Inflammatory macrophage treated with lipopolysaccharide for 4 hours (primary cell): ENCODE data around the gene AKTIP.
"Not testable (repeated sequence)": the region's sequence is repeated elsewhere in the genome, so short reads cannot be mapped to it uniquely, and the experiment has no call there.

Source experiments
- DNase-seq: peaks from one replicate; pipeline ENCODE4 v3.0.0-alpha.2; 2020

The AKTIP gene

DNA sequence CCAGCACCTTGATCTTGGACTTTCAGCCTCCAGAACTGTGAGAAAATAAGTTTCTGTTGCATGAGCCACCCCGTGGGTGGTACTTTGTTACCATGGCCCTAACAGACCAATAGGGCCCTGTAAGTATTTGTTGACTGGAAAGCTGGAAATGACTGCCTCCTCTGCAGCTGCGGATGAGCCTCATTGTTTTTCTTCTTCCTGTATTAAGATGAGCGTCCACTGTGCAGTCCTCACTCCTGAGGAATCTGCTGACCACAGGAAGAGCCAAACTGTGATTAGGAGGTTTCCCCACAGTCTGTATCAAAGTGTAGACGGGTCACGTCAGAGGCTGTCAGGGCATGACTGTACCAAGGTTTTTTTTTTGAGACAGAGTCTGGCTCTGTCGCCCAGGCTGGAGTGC is 12.2 kb upstream of the AKTIP start:
- DNase-seq = no peak

DNA sequence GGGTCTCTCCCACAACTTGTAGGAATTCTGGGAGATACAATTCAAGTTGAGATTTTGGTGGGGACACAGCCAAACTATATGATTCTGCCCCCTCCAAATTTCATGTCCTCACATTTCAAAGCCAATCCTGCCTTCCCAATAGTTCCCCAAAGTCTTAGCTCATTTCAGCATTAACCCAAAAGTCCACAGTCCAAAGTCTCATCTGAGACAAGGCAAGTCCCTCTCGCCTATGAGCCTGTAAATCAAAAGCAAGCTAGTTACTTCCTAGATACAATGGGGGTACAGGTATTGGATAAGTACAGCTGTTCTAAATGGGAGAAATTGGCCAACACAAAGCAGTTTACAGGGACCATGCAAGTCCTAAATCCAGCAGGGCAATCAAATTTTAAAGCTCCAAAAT is 9.8 kb upstream of the AKTIP start:
- DNase-seq = not testable (repeated sequence)

DNA sequence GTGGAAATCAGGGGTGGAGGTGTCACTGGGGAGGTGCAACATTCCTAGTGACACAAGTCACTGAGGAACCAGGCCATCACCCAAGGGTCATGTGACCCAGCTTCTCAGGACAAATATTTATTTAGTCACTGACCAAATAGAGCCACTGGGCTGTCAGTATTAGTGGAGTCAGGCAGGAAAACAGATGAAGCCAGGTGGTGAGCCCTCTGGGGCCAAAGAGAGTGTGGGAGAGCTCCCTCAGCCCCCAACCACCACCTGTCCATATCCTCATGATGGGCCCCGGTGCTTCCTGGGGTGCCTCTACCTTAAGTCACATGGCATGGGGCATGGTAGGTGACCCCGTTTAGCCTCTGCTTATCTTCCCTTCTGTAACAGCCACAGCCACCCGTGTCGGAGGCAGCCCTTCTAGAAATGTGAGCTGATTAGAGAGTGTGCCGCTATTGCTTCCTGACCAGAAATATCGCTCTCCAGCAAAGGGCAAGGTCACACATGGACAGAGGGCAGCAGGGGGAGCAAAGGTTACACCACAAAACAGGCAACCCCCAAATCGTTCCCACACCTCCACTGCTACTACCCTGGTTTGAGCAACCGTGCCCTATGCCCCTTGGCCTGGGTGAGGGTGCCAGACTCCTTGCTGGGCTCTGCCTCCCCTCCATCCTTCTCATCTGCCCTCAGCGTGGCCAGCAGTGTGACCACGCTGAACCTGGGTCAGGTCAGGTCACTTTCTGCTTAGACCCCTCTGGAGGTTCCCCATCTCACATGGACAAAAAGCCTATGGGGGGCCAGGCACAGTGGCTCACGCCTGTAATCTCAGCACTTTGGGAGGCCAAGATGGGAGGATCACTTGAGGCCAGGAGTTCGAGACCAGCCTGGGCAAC is 8.6 kb upstream of the AKTIP start:
- no peak for DNase-seq

DNA sequence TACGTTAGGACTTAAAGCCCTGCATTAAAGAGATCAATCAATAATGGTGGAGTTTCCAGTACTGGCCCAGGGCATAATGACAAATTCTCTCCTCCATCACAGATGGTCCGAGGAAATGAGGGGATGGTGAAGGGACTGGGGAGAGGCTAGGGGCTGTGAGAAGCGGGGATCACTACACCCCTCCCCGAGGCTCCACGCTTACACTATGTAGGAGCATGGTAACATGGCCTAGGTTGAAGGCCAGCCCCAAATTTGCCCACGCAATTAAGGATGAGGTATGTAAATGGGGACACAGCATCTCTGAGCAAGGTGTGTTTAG is 8.0 kb upstream of the AKTIP start:
- DNase-seq = no peak

DNA sequence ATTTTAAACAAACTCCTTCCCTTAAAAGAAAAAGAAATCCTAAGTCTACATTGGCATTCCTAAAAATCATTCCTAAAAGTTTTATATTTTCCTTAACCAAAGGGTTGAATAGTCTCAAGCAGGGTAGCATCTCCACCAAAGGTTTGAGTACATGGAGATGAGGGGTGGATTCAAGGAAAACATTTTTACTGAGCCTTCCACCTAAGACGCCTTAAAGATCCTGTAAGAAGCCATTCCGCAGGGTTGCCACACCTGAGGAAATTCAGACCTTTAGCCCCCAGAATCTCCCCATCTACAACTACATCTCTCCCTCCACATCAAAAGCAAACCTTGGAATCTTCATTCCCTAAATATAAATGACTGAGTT is 7.7 kb upstream of the AKTIP start:
- no peak for DNase-seq

DNA sequence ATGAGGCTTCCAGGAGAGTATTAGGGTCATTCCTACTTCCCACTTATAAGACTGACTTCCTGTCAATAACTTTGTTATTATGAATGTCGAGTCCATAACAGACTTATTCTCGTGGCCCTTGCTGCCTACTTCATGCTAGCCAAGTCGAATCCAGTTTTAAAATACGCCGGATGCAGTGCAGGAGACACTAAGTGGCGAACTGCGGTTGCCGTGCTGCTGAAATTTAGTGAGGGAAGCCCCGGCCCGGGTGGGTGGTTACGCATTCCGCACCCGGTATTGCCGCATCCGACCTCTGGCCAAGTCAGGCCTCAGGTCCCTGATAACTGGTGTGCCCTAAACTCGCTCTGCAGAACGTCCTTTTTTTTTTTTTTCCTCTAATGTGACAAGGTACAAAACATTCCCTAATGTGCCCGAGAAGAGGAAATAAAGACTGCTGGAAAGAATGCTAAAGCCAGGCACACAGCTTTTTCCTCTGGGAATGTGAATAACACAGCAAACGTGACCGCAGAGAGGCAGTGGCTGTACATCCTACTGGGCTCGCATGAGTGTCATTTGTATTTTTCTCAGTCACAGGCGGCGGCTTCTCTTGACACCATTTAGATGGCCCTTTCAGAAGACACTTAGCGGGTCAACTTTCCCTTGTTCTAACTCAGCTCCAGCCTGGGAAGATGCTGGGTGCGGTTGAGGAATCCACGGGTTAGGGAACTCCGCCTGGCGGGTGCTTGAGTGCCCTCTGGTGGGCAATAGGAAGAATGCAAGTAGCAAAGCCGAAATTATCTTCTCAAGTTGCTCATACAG is 7.1 kb upstream of the AKTIP start:
- DNase-seq = peak; percentile 53

DNA sequence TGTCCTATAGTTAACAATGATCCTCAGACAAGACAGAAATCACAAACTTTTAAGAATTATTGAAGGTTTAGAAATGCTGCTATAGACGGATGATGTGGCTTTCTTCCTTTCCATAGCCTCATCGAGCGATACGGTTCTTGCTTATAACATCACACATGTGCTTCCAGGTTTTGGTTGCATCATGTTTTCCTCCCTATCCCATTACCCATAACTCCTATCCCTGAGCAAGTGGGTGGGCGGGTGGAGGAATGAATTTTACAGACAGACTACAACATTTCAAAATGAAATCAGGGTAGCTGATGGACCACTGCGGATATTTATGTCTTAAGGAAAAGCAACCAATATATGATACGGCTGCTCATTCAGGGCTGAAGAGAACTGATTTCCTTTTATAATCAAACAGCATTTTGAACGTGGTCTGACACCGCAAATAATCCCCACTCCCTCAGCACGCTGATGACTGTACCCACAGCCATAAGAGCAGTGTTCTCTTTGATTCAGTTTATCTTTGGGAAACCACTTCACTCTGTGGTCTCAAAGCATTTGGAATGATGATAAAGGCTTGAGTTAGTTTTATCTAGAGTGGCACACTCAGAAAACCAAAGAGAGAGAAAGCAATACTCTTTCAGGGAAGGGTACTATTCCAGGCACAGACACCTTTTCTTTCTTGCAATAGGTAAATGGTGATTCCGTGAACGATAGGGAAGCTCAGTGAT is 4.6 kb upstream of the AKTIP start:
- DNase-seq = no peak

DNA sequence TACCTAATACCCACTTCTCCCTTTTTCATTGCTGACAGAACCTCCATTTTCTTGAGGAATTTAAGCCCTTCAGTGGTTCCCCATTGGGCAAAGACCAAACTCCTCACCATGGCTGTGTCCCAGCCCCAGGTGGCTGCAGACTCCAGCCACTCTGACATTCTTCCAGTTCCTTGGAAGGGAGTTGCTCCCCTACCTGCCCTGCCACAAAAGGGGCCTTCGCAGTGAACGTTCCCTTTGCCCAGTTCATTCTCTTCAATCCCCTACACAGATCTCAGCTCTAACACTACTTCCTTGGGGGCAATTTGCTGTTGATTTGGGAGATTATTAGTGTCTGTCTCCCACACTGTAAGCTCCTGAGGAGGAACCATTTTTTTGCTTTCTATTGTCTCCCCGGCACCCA is 3.2 kb upstream of the AKTIP start:
- DNase-seq = no peak

DNA sequence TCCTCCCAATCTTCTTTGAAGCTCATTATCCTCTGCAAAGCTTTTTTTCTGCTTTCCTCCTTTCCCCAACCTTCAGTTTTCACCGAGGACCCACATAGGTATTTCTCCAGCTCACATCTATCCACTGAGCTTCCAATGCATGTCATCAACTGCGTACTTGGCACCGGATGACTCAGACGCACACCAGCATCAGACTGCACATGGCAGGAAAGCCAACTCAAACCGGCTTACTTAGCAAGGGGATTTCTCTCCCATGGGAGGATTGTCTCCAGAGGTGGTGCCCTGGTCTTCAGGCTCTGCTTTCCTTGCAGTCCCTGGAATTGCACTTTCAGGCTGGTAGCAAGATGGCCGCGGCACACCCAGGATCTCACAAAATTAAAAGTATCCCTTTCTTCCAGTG is 1.7 kb upstream of the AKTIP start:
- no peak for DNase-seq

DNA sequence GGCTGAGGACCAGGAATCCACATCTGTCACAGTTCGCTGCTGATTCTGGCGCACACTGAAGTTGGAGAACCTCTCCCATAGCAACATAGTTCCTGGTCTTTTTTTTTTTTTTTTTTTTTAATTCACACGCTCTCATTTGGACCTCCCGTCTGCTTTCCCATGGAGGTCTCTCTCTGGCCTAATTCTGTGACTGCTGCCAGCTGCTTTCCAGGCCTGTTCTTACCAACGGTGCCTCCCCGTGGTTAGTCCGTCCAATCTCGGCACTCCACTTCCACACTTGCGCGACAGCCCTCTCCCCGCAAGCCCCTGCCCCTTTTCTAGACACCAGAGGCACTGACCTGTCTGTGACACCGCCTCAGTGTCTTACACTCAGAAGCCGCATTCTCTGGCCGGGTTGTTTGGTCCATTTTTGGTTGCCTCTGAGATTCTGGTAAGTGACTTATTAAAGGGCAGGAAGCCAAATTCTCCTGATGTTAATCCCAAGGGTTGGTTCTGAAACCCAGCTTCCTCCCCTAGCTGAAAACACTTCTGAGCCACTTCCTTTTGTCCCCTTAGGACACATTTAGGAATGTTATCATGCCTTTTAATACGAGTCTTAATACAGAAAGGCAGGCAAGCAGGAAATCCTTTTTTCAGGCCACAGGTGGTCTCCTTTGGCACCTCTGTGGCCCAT is 1.1 kb upstream of the AKTIP start:
- no peak for DNase-seq

DNA sequence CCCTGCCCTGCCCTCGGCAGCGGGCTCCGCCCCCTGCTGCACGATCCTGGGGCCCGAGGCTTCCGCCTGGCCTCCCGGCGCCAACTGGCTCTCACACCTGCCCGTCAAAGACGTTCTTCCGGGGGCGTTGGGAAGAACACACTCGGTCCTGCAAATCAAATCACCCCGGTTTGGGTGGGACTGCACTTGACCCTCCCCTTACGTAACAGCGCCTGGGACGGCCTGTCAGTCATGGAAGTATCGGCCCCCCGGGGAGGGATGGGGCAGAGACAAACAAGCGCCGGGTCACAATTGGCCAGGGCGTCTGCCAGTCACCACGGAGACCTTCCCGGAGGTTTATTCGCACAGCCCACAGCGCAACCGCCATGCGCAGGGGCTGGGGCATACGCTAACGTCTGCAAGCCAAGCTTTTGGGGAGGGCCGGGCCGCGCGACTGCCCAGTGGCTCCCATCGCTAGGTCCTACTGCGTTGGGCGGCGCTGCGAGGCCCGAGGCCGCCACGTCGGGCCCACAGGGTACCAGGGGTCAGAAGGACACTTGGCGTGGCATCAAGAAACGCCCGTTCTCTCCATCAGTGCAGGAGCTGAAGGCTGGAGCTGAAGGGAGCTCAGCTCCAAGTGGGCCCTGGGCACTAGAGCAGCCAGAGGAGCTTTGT is 388 bp upstream of the AKTIP start:
- DNase-seq = peak; percentile 100

DNA sequence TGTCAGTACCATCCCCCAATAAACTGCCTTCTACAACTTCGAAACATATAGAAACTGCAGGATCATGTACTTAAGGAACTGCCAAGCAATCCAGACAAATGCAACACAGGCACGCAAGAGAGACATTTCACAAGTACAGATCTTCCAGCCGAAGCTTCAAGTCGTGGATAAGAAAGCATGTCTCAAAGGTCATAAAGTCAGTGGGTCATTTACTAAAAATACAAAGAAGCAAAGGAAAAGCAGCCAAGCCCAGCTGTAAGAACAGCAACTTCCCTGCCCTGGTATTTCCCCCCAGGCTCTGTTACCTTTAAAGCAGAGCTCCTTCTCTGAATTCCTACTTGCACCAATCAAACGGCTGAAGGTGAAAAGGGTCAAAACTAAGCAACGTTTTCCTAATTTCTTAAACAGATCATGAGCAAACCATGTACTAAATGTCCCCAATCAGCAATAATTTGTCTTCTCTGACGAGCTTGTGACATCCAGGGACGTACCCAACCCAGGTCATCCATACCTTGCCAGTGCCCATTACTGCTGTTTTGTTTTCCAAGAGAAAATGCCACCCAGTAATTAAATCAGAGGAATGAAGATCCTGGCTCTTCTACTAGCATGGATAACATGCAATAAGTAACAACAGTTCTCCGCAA is 1.7 kb downstream of the AKTIP start:
- DNase-seq = peak; percentile 35

DNA sequence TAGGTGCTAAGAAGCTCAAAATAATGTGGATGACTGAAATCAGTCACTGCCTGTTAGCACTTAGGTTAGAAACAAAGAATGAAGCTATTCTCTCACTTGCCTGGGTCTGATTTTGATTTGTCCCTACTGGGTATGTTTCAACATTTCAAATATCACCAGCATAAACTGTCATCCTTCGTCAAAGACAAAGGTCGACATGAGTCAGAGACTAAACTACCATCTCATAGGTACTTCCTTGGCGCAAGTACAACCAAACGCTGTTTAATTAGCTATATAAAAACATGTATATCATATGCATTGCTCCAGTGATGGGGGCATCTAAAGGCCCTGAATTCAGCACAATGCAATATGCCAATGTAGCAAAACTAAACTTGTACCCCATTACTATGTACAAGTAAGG is 4.0 kb downstream of the AKTIP start:
- DNase-seq = no peak

DNA sequence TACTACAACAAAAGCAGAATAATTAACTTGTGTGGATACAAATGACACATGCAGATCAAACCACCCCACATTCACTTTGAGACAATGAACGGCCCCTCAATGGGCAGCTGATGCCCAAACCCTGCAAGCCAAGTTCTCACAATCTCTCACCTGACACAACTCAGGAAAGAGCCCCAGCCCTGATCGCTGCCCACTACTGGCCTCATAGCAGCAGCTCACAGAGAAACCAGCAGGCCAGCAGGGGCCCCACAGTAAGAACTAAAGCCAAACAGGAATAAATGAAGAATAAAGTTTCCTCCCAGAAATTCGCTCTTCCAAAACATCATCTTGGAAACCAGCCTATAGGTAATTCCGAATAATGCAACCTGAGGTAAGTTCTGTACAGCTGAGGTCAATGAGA is 7.7 kb downstream of the AKTIP start:
- DNase-seq = no peak

DNA sequence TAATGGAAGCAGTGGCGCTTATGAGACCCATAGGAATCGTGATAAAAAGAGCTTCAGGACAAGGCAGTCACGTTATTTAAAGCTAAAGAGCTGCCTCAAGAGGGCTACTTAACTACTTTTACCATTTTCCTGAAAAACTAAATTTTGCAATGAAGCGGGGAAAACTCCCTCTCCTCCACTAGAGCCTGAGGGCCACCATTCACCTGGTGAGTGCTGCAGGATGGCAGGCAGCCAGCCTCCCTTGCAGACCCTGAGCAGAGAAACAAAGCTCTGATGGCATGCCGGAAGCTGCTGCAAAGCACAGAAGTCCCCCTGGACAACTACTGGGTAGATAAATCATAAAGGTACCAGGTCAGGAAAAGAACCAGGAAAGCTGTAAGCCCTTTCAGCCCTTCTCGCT is 8.4 kb downstream of the AKTIP start:
- no peak for DNase-seq

DNA sequence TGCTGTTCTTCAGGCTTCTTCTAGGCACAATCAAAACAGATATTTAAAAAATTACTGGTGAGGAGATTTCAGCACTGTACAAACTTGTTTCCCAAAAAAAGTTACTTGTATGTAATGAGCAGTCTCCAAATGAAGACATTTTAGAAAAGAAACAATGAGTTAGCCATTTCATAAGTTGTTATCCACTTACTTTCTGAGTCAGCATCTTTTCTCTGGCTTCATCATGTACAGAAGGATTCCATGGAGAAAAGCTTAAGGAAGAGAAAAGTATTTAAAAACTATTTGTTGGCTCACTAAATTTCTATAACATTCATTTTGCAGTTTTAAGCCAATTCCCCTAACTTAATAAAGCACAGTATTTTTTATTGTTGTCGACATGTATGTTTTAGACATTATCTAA is 10.5 kb downstream of the AKTIP start:
- no peak for DNase-seq

DNA sequence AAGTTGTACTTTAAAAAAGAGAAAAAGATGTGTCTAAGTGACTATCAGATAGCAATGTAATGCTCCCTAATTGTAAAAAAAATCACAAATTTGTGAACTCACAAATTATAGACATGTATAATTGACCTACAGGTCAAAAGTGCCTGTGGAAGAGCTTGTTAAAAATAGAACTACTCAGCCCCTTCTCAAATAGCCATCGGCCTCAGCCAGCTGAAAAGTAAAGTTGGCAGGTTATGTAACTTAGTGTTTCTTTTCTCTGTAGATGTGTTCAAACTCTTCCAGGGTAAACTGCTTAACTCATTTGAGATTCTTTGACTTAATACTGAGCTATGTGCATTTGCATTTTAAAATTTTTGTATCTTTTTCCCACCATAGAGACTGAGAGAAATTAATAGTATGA is 13.3 kb downstream of the AKTIP start:
- DNase-seq = no peak

DNA sequence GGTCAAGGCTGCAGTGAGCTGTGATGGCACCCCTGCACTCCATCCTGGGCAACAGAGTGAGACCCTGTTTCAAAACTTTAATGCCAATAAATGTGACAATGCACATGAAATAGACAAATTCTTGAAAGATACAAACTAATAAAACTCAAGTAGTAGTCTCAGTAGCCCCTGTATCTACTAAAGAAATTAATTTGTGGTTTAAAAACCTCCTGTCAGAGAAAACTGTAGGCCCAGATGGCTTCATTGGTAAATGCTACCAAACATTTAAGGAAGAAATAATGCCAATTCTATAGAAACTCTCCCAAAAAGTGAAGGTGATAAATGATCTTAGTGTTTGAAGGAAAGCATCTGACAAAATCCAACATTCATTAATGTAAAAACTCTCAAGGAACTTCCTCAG is 16.8 kb downstream of the AKTIP start:
- DNase-seq = no peak

DNA sequence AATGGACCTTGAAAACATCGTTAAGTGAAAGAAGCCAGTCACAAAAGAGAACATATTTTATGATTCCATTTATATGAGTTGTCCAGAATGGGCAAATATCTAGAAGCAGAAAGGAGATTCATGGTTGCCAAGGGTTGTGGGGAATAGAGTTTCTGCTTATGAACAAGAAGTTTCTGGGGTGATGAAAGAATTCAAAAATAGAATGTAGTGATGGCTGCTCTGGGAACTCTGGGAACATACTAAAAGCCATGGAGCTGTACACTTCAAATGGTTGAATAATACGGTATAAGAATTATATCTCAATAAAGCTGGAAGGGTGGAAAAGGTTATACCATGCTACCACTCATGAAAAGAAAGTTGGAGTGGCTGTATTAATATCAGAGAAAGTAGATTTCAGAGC is 18.5 kb downstream of the AKTIP start:
- no peak for DNase-seq

DNA sequence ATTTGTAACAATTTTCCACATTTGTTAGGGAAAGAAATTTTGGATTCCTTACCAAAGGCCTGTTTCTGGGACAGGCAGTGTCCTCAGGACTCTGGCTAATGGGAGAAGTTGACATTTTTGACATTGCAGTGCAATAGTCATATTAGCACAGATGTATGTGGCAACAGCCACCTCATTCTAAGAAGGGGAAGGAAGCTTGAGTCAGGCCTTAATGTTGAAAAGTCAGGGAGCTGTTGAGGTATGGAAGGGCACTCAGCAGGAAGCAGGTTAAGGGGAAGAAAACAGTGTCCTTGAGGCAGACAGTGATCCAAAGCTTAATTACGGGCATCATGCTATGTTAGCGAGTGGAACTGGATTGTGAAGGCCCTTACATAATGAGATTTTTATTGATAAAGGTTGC is 20.9 kb downstream of the AKTIP start:
- DNase-seq = peak; percentile 89

DNA sequence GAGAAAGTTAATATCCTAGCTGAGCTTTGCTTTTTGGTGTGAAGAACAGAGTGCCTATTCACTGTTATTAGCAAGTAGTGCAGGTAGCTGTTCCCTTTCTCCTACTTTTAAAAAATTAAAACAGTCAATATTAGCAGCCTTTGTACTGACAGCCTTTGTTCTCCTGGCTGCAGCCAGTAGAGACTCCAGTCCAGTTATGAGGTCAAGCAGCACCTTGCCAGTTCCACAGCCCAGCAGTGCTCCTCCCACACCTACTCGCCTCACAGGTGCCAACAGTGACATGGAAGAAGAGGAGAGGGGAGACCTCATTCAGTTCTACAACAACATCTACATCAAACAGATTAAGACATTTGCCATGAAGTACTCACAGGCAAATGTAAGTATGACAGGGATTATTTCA is 22.6 kb downstream of the AKTIP start:
- no peak for DNase-seq

DNA sequence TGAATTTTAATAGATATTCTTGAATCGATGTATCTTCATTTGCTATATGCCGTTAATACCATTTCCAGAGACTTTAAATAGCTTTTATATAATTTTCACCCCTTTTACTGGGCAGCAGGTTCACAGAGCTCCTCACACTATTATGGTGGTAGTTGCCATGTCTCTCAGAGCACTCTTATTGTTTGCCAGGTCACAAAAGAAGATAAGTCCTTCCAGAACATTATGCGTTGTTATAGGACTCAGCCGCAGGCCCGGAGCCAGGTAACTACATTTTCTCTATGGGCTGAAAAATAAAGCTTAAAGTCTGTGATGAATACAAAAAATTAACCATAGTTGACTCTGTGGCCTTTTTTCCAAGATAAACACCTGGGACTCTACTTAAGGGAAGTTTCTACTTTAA is 24.0 kb downstream of the AKTIP start:
- DNase-seq = no peak
